Measurements from ENCODE around the gene PBX3. TPM values are rescaled to one million over a fixed set of nuclear protein-coding genes. Genes with fewer than 3 reads are reported as not detected.

The PBX3 gene
- total RNA-seq, 1 donor from 2014 or later = 71.6 TPM

DNA sequence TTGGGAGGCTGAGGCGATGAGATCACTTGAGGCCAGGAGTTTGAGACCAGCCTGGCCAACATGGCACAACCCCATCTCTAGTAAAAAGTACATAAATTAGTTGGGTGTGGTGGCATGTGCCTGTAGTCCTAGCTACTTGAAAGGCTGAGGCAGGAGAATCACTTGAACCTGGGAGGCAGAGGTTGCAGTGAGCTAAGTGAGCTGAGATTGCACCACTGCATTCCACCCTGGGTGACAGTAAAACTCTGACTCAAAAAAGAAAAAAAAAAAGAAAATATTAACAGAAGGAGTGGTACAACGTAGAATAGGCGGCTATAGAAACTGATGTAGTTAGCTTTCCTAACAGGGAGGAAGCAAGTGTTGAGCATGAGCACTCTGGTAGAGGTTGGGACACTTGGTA, 59.9 kb downstream of the PBX3 start:
- DNase-seq (ENCODE audit: low read depth, low spot score) = no peak
- H3K9me3 Mint-ChIP-seq = no peaks in the 10 kb centered on the region
- no peak overlapping the region for H3K27ac Mint-ChIP-seq (ENCODE audit: unreplicated experiment)
- H3K4me3 Mint-ChIP-seq = no peak overlapping the region
- no peaks in the 10 kb centered on the region for H3K27me3 Mint-ChIP-seq (ENCODE audit: low read depth)
- no peaks in the 10 kb centered on the region for H3K4me1 Mint-ChIP-seq
- TF ChIP-seq, protein P1, sequence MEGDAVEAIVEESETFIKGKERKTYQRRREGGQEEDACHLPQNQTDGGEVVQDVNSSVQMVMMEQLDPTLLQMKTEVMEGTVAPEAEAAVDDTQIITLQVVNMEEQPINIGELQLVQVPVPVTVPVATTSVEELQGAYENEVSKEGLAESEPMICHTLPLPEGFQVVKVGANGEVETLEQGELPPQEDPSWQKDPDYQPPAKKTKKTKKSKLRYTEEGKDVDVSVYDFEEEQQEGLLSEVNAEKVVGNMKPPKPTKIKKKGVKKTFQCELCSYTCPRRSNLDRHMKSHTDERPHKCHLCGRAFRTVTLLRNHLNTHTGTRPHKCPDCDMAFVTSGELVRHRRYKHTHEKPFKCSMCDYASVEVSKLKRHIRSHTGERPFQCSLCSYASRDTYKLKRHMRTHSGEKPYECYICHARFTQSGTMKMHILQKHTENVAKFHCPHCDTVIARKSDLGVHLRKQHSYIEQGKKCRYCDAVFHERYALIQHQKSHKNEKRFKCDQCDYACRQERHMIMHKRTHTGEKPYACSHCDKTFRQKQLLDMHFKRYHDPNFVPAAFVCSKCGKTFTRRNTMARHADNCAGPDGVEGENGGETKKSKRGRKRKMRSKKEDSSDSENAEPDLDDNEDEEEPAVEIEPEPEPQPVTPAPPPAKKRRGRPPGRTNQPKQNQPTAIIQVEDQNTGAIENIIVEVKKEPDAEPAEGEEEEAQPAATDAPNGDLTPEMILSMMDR (conservative IDR thresholded peaks at IDR 0.05) = no peak
- H3K36me3 Mint-ChIP-seq (ENCODE audit: low read depth) = no peaks in the 10 kb centered on the region

DNA sequence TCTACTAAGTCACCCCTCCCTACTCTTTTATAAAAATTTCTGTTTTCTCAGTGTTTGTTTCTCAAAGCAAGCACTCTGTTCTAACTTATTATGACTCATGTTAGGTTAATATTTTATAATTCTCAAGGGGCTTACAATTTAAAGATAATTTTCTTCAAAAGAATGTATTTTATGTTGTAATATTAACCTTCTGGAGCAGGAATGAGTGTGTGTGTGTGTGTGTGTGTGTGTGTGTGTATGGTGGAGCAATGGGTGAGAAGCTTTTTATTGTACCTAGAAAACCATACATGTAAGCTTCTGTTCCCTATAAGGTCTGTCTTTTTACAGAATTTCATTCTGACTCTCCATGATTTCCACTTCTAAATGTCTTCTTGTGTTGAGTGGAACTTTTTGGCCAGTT, 63.0 kb downstream of the PBX3 start:
- no peaks in the 10 kb centered on the region for H3K9me3 Mint-ChIP-seq
- no peak for DNase-seq (ENCODE audit: low read depth, low spot score)
- no peaks in the 10 kb centered on the region for H3K4me1 Mint-ChIP-seq
- H3K36me3 Mint-ChIP-seq (ENCODE audit: low read depth) = no peaks in the 10 kb centered on the region
- H3K27ac Mint-ChIP-seq (ENCODE audit: unreplicated experiment) = no peak overlapping the region
- H3K4me3 Mint-ChIP-seq = no peak overlapping the region
- TF ChIP-seq, protein P1 (conservative IDR thresholded peaks at IDR 0.05) = no peak
- H3K27me3 Mint-ChIP-seq (ENCODE audit: low read depth) = no peaks in the 10 kb centered on the region

DNA sequence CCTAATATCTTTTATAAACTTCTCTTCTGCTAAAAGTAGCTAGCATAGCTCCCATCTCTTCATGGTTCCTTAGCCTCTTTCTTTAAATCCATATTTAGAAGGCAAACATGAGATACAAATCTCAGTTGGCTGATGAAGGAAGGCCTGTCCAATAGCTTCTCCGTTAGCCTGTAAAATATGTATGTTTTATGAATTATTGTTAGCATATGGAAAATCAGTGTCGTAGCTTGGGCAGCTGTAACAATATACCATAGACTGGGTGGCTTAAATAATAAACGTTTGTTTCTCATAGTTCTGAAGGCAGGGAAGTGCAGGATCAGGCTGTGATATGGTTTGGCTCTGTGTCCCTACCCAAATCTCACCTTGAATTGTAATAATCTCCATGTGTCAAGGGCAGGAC, 63.8 kb downstream of the PBX3 start:
- Mint-ChIP-seq H3K27me3 (ENCODE audit: low read depth) (no peaks in the 10 kb centered on the region), H3K4me3 (no peak overlapping the region), H3K27ac (ENCODE audit: unreplicated experiment) (no peak overlapping the region), H3K4me1 (no peaks in the 10 kb centered on the region), H3K36me3 (ENCODE audit: low read depth) (no peaks in the 10 kb centered on the region), H3K9me3 (no peaks in the 10 kb centered on the region)
- TF ChIP-seq, protein P1 (conservative IDR thresholded peaks at IDR 0.05) = no peak
- DNase-seq (ENCODE audit: low read depth, low spot score) = no peak

DNA sequence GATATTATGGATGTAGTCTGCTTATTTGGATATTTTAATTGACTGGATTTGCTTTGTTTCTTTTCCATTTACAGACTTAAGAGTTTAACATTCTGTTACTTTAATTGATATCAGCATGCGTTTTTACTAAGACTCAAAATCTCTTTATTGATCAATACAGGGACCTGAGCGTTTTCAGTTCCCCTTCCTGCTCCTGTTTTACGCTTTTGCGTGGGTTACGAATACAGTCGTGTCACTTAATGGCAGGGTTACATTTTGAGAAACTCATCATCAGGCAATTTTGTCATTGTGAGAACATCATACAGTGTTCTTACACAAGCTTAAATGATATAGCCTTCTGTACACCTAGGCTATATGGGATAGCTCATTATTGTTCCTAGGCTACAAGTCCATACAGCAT, 65.2 kb downstream of the PBX3 start:
- TF ChIP-seq, protein P1 (conservative IDR thresholded peaks at IDR 0.05) = no peak
- no peak overlapping the region for H3K4me3 Mint-ChIP-seq
- no peak for DNase-seq (ENCODE audit: low read depth, low spot score)
- H3K27me3 Mint-ChIP-seq (ENCODE audit: low read depth) = no peaks in the 10 kb centered on the region
- H3K27ac Mint-ChIP-seq (ENCODE audit: unreplicated experiment) = no peak overlapping the region
- H3K36me3 Mint-ChIP-seq (ENCODE audit: low read depth) = no peaks in the 10 kb centered on the region
- no peaks in the 10 kb centered on the region for H3K4me1 Mint-ChIP-seq
- no peaks in the 10 kb centered on the region for H3K9me3 Mint-ChIP-seq

DNA sequence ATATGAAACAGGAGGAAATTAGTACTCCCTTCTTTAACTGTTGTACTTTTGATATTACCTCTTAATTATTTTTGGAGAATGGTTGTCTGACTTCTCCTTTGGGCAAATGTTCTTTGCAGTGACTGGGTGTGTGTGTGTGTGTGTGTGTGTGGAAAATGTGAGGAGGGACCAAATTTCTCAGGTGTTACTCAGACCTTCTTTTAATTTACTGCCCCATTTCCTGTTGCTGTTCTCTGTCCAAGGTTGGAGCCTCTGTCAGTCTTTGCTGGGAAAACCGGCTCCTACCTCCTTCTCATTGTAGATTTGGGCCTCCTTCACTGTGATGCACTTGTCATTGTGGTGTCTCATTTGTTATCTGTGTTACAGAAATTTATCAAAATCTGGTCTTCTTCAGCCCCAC, 68.4 kb downstream of the PBX3 start:
- no peak overlapping the region for H3K27ac Mint-ChIP-seq (ENCODE audit: unreplicated experiment)
- H3K27me3 Mint-ChIP-seq (ENCODE audit: low read depth) = no peaks in the 10 kb centered on the region
- no peaks in the 10 kb centered on the region for H3K9me3 Mint-ChIP-seq

More for the DNA sequence above, 68.4 kb downstream of the PBX3 start:
- Mint-ChIP-seq H3K4me3 (no peak overlapping the region), H3K4me1 (no peaks in the 10 kb centered on the region), H3K36me3 (ENCODE audit: low read depth) (no peaks in the 10 kb centered on the region)
- DNase-seq (ENCODE audit: low read depth, low spot score) = no peak
- TF ChIP-seq, protein P1 (conservative IDR thresholded peaks at IDR 0.05) = no peak
